ENCODE measurements around the gene PRMT7.

Gene PRMT7

DNA sequence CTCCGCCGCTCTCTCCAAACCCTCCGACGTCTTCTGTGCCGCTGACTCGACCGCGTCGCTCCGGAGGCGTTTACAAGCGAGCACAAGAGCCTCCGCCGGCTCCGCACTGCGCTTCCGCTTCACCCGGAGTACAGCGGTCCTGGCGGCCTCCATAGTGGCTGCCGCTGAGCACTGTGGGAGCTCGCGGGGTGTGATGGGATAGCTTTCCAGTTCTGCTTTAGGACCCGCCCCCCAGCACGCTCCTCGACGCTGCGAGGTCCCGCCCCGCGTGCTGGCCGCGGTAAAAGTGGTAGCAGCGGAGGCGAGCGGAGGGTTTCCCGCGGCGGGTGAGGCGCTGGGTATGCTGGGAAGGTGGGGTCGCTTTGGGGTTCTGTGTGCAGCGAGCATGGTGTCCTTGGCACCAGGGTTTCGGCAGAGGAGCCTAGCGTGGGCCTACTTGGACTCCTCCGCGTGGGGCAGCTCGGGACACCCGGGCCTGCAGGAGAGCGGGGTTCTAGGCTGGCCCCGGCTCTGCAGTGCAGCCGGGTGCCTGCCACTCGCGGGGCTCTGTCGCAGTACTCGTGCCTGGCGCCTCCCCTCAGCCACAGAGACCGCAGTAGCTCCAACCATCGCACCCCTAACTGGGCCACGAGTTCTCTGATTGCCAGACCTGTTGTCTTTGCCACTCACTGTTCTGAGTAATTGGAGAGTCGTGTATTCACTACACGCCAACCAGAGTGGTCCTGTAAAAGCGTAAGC lies at the start of gene PRMT7, which contains the start of gene SLC7A6OS:
TSS of gene PRMT7 (plus strand) at position 246 of the 738 bp plus-strand sequence. CDS start 4,961 bp downstream, outside the sequence.
TSS of gene SLC7A6OS (minus strand) at position 173 of the 738 bp plus-strand sequence. CDS start at position 153, 20 bp downstream.
- peak; percentile 98 for DNase-seq

- DNase-seq: no peak
These were observed 47.2 kb upstream of the PRMT7 start for GRCh38 chr16:68263559-68264127.

- DNase-seq: peak; percentile 90
These were observed 46.4 kb upstream of the PRMT7 start, which contains the start of gene SLC7A6 for GRCh38 chr16:68264128-68265077. TSS of gene SLC7A6 (plus strand) at chr16:68264526. CDS start at chr16:68274727, 10,201 bp downstream.

- DNase-seq: peak; percentile 76
These were observed 45.5 kb upstream of the PRMT7 start for GRCh38 chr16:68265078-68265920.

DNA sequence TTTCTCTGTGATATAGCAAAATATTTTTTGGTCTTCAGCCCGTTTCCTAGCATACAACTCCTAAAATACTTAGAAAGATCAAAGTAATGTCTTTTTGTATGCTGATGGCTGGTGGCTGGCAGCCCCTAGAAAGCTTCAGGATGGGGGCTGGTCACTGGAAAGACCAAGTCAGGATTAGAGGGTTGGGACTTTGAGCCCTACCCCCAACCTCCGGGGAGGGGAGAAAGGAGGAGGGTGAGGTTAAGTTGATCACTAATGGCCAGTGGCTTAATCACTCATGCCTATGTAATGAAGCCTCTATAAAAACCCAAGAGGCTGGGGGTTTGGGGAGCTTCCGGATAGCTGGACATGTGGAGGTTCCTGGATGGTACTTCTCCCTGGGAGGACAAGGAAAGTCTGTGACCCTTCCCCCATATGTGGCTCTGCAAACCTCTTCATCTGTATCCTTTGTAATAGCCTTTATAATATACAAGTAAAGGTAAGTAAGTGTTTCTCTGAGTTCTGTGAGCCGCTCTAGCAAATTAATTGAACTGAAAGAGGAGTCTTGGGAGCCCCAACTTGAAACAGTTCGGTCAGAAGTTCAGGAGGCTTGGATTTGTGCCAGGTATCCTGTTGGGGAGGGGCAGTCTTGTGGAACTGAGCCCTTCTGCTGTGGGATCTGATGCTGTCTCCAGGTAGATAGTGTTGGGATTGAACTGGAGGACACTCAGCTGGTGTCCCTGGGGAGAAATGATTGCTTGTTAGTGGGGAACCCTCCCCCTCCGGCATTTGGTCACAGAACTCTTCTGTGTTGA lies 43.0 kb upstream of the PRMT7 start:
- no peak for DNase-seq

DNA sequence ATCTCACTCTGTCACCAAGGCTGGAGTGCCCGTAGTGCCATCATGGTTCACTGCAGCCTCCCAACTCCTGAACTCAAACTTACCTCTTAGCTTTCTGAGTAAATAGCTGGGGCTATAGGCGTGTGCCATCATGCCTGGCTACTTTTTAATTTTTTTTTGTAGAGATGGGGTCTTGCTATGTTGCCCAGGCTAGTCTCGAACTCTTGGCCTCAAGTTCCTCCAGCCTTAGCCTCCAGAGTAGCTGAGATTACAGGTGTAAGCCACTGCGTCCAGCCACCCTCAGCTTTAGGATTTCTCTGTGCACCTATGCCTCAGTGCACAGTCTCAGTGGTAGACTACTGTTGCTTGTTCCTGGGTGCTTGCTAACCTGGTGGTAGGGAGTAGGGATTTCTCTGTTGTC lies 41.0 kb upstream of the PRMT7 start:
- no peak for DNase-seq

GRCh38 chr16:68270353-68270752 lies 40.5 kb upstream of the PRMT7 start:
- no peak for DNase-seq

DNA sequence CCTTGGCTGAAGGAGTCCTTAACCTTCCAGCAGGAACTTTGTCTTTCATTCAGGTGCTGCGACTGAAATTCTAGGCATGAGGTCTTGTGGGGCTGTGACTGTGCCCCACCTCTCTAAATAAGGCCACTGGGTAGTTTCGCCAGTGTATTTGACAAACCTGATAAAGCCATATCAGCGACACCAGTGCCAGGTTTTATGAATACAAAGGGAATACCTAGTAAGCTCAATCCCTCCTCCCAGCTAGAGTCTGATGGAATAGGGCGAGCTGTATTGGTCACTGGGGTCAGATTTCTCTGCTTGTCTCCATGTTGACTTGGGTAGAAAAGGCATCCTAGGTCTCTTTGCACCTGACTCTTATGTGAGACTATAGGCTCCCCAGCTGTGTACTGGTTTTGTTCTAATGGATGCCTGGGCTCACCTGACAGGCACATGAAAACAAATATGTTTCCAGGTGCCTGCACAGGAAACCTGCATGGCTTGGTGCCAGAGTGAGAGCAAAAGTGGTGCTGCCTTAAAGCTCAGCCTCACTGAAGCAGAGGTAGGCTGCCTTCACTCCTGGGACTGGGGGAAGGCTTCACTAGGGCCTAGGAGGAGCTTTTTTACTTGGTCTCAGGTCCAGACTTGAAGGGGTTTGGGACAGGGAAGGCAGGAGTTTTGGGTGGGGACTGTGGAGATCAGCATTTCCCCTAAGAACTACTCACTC lies 38.2 kb upstream of the PRMT7 start:
- no peak for DNase-seq

DNA sequence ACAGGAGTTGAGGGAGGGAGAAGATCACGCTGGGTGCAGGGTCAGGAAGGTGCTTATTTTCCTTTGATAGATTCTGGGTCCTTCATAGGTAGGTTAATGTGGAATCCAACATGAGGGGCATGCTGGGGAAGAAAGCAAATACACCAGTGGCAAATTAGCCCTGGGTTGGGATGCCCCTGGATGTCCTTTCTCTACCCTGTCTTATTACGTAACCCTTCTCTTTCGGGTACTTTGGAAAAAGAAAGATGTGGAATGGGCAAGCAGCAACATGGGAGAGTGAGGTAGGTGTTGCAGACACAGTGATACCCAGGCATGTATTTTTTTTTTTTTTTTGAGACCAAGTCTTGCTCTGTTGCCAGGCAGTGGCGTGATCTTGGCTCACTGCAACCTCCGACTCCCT lies 37.4 kb upstream of the PRMT7 start:
- no peak for DNase-seq

DNA sequence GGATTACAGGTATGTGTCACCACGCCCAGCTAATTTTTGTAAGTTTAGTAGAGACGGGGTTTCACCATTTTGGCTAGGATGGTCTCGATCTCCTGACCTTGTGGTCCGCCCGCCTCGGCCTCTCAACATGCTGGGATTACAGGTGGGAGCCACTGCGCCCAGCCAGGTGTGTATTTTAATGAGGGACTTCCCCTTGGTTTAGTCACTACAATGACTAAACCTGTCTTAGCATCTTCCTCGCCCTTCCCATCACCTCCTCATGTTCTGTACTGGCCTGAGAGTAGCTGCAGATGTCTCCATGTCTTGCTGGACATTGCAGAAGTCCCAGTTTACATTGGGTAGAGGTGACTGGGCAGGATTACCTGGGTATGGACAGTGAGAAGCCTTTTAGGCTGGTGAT lies 36.9 kb upstream of the PRMT7 start:
- DNase-seq: no peak

DNA sequence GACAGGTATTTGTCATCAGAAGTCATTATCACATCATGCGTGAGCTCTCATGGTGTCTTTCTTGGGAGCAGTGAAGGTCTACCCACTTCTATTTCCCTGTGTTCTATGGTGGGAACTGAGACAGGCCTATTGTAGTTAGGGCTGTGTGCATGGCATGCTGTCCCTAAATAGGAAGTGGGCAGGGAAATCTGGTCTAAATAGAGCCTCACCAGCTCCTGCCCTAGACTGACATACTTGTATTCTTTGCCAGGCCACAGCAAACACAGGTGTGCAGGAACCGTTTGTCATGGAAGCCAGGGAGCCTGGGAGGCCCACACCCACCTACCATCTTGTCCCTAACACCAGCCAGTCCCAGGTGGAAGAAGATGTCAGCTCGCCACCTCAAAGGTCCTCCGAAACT lies 36.4 kb upstream of the PRMT7 start:
- no peak for DNase-seq

- peak; percentile 76 for DNase-seq
These were observed 35.1 kb upstream of the PRMT7 start for GRCh38 chr16:68275611-68276191.

GRCh38 chr16:68276223-68276622 lies 34.6 kb upstream of the PRMT7 start:
- no peak for DNase-seq

DNA sequence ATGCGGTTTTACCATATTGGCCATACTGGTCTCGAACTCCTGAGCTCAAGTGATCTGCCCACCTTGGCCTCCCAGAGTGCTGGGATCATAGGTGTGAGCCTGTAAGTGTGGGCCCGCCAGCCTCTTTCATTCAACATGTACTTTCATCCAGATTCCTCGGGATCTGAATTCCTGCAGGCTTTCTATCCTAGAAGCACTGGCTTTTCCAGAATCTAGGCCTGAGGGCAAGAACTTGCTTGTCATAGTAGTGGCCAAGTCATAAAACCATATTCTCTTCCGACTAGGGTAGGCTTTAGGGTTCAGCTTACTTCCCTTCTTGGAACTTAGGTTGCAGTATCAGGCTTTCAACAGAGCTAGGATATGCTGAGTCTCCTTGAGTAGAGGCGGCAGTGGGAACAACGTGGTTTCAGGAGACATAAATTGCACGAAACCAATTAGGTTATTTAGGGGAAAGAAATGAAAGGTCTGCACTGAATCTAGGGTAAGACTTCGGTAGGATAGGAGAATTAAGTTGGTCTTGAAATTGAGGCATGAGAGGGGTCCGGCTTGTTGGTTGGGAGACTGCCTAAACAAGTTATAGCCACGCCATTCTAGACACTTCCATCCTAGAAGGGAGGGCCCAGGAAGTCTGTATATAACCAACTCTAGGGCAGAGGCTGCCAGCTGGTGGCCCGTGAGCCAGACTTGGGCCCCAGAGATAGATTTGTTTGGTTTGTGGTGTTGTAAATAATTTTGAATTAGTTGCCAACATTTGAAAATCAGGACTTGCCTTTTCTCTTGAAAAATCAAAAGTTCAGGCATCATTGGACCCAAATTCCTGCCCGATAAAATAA lies 30.9 kb upstream of the PRMT7 start:
- DNase-seq: no peak

- DNase-seq: no peak
These were observed 29.3 kb upstream of the PRMT7 start for GRCh38 chr16:68281368-68282063.

DNA sequence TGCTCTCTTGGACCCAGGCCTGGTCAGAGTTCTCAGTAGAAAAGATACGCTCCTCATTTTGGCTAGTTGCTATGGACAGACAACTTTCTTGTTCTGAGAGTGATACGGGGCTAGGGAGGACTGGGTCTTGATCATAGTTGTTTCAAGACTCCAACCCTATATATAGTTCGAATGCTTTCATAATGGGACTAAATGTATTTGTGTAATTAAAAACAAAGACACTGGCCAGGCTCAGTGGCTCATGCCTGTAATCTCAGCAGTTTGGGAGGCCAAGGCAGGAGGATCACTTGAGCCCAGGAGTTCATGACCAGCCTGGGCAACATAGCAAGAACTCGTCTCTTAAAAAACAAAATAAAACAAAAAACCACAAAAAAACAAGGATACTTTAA lies 28.8 kb upstream of the PRMT7 start:
- no peak for DNase-seq

DNA sequence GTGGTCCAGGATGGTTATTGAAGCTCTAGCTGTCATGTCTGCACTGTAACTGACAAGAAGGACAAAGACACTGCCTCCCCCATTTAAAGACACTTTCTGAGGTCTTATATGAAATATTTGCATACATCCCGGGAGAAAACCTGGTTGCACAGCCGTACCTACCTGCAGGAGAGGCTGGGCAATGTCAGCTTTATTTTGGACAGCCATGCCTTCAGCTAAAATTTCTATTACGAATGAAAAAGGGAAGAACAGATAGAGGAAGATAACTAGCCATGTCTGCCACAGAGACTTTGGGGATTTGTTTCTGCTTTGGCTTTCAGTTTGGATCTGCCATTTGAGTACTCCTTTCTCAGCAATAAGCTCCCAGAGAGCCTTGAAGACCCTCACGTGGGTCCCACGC lies 27.5 kb upstream of the PRMT7 start:
- no peak for DNase-seq

GRCh38 chr16:68283801-68284598 lies 26.8 kb upstream of the PRMT7 start:
- peak; percentile 49 for DNase-seq
